GM19328 (cell line): Measurements from ENCODE around the gene ACTC1.

Experiments used
- ATAC-seq: cut with Tn5 transposase; IDR thresholded peaks from one replicate; pipeline ENCODE4 v1.9.1; 2021; ENCODE audit warnings: mild to moderate bottlenecking, moderate library complexity; ENCODE audit not compliant: unreplicated experiment

ACTC1 gene

DNA sequence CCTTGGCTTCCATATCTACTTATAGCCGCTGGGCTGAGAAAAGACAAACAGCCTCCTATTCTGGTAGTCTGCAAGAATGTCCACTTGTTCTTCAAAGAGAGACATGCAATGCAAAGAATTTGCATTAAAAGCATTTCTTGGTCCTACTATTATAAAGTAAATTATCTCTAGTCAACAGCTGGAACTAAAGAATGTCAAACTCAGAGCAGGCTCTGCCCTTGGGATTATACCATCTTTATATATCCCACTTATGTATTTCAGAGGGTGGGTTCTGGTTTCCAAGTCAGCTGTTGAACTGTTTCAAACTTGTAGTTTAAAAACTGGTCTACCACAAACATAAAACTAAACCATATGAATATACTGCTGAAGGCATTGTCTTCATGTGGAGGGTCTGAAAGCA lies 7.0 kb upstream of the ACTC1 start:
- no peak for ATAC-seq

DNA sequence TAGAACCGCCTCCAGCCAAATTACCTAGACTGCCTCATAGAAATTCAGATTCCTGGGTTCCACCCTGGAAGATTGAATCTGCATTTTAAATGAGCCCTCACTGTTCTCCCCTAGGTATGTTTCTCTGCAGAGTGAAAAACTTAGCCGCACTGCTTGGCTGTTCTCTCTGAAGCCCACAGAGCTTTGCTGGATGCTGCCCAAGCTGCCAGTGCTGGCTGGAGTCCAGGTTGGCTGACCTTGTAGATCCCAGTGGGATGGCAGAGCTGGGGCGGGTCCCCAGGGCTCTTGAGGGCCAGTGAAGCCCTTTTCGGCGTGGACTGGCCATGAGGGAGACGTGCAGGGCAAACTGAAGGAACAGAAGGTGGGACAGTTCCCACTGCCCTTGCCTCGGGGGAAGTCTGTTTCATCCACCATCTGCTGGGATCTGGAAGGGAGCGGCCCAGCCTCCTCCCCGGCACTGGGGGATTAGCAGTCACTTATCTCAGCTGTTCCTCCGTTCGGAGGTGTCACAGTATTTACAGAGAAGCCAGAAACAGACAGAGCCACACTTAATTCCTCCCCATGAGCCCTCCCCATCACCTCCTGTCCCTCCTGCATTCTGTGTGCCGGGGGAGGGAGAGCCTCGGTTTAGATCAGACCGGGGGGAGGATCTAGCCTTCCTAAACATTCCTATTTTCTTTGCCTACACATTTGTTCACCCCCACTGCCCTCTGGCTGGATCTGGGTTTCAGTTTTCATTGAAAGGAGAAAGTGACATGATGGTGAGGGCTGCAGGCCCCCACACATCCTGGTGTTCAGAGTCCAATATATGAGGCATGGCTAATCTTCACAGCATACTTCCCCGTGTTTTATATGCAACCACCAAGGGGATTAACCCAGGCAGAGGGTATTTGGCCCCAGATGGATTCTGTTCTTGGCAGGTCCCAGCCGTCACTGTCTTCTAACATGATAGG lies 4.1 kb upstream of the ACTC1 start:
- ATAC-seq: no peak

DNA sequence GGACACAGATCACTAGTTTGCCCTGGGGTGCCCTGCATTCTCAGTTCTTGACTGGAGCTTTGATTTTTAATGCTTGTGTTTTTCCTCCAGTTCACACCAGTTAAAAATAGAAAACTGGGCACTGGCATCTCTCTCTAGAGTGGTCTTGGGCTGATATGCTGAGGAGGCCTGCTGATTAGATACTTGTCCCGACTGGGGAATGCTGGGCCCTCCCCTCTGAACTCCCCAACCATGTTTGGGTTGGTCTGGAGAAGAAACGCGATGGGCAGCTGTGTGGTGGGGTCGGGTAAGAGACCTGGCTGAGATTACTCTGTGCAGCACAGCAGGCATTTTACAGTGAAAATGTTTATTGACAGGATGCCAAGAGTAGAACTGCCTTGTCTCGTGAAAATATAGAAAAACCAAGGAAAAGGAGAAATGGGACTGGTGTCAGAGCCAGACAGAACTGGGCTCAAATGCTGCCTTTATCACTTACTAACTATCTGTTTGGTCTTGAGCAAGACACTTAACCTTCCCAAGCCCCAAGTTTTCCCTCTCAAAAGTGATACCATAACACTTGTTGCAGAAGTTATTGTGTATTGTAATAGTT lies 1.6 kb upstream of the ACTC1 start:
- ATAC-seq: no peak

DNA sequence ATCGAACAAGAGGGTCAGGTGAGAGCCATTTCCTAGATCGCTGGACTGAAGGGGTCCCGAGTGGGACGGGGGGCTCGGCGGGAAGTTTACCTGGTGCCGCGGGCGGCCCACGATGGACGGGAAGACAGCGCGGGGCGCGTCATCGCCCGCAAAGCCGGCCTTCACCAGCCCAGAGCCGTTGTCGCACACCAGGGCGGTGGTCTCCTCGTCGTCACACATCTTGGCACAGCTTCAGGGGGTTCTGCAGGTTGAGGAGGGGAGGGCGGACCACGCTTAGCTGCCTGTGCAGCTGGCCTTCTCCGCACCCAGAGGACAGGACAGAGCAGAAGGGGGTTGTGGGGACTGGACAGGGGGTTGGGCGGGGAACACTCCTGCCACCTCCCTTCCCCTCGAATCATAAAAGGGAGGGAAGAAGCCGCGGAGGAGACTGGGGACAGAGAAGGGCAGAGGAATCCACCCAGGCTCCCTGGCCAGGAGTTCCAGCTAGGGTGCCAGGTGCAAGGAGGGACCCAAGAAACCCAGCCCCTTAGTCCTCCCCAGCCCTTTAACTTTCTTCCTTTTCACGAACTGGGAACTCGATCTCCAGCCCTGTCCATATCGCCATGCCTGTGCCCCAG lies 651 bp downstream of the ACTC1 start:
- no peak for ATAC-seq

DNA sequence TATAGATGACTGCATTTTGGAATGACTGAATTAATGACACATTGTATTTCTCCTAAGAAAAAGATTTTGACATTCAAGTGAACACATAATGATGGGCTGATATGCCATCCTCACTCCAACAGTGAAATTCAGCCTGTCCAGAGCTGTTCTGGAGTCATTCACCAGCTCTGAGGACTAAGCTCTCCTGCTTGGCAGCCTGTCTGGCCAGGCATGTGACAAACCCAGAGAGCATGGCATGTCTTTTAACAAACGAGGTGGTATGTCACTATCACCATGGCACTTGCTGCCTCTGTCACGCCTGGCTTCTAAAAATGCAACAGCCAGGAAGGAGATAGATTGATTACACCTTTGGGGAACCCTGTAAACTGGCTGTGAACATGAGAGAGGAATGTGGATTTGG lies 1.4 kb downstream of the ACTC1 start:
- no peak for ATAC-seq

DNA sequence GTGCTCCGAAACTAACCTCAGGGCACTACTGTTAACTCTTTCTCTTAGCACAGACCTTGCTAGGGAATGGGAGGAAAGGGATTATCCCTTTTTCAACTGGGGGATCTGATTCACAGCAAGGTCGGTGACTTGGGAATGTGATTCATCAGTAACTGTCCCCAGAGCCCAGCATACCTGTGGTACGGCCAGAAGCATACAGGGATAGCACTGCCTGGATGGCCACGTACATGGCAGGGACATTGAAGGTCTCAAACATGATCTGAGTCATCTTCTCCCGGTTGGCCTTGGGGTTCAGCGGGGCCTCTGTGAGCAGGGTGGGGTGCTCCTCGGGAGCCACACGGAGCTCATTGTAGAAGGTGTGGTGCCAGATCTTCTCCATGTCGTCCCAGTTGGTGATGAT lies 2.3 kb downstream of the ACTC1 start:
- no peak for ATAC-seq

DNA sequence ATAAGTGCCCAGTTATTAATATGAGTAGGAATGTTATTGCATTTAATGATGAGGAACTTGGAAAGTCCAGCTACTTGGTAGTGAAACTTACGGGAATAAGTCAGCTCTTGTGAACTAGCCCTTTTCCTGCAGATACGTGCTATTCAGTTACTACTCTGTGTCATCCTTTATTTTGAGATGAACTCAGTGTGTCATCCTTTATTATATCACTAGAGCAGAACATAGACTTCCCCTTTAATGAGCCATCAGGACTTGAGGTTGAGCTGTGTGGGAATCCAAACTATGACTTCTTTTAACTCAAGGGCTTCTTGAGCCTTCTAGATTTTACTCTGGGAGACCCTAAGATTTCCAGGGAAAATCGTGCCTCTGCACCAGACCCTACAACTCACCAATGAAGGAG lies 3.6 kb downstream of the ACTC1 start:
- no peak for ATAC-seq

DNA sequence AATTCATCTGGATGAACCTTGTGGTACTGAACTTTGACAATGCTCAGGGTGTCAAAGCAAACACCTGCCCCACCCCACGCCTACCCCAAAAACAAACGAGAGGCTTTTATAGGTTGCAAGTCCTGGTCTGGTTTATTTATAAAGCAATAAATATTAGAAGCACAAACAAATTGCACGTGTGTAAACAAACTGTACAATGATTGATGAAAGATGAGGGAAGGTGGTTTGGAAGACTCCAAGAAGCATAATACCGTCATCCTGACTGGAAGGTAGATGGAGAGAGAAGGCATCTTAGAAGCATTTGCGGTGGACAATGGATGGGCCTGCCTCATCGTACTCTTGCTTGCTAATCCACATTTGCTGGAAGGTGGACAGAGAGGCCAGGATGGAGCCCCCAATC lies 5.2 kb downstream of the ACTC1 start:
- no peak for ATAC-seq

DNA sequence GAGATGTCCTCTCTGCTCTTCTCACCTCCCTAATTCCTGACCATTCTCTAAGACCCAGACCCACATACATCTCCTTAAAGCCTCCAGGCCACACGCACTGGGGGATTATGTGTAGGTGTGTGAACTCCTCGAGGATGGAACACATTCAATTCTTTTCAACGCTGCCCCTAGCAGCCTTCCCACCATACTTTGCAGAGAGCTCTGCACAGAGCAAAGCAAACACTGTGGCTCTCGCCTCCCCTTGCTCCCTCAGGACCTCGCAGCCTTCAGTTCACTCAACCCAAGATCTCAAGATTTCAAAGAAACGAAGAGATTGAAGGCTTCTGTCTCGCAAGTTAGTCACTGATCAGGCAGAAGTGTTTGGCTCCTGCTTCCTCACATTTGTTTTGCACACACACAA lies 6.0 kb downstream of the ACTC1 start:
- no peak for ATAC-seq

DNA sequence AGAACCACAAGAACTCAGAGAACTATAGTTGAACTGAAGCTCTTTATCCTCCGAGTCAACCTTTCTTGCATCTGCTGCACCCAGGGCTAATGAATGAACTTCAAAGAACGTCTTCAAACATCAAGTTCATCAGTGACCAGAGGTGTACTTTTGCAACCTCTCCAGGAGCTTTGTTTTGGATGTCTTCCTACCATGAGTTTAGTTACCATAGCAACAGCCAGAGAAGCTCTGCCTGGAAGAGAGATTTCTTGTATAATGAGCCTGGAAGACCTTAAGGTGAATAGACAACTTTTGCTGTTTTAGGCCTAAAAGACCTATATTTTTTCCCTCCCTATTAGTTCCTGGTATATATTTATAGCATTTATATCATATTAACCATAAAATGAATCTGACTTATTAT lies 9.1 kb downstream of the ACTC1 start:
- no peak for ATAC-seq

DNA sequence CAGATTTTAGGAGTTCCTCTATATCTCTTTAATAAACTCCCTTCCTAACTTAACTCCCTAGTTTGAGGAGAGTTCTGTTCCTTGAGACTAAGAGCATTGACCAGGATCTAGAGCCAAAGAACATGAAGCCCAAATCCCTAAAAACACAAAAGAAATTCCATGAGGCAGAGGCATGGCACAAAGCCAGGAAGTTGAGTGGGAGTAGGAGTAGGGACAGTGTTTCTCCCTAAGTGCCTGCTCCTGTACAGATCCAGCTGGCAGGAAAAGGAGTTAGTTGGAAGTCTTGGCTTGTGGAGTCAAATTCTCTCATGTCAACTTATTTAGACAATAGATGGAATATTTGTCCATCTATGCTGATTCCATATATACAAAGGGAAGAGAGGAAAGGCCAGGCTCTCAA lies 11.4 kb downstream of the ACTC1 start:
- ATAC-seq: no peak

DNA sequence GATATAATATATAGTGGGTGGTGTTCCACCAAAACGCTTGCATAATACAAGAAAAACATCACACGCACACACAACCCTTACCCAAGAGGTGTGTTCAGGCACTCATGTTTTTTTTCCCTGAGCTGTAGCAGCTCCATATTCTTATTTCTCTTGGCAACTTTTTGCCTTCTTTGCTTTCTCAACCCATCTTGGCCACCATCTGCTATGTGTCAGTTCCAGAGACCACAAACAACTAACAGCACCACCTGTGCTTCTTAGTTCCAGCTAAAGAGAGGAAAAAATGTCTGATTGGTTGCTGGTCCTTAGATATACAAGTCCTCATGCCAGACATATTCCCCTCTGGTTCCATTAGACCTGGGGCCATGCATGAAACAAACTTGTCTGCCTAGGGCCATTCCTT lies 11.9 kb downstream of the ACTC1 start:
- no peak for ATAC-seq

DNA sequence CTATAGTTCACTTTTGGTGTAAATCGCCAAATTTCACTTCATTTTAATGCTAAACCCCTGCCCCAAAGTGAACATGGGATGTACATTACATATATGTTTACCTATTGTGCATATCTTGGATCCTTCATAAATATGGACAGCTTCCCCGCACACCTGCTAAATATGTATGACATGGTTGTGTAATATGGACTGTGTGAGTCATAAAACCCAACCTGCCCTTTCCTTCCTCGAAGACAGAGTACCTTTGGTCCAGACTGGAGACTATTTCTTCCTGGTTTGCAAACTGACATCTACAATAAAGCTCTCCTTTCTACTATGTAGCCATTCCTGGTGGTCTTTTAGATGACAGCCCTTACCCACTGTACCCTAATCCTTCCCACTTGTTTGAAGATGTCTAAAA lies 12.4 kb downstream of the ACTC1 start:
- no peak for ATAC-seq

DNA sequence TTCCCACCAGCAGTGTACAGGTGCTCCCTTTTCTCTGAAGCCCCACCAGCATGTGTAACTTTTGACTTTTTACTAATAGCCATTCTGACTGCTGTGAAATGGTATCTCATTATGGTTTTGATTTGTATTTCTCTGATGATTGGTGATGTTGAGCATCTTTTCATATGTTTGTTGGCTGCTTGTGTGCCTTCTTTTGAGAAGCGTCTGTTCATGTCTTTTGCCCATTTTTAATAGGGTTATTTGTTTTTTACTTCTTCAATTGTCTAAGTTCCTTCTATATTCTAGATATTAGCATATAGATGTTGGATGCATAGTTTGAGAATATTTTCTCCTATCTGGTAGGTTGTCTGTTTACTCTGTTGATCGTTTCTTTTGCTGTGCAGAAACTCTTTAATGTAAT lies 14.6 kb downstream of the ACTC1 start:
- no peak for ATAC-seq

DNA sequence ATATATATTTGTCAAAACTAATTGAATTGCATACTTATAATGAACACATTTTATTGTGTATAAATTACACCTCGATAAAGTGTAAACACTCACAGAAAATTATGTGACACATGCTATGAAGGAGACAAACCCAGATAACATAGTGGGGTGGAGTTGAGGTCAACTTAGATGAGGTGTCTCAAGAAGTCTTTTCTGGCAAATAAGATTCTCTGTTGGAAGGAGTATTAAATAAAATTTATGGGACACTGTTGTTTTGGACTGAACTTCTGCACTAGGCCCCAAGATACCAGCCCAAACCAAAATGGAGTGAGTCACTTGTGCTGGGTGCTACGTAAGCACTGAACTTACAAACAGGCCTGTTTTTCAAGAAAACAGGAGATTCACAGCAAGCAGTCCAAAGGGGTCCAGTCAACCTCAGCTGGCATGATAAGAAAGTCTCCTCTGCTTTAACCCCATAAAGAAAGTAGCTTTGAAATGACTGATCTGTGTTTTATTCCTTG lies 18.7 kb downstream of the ACTC1 start:
- no peak for ATAC-seq

DNA sequence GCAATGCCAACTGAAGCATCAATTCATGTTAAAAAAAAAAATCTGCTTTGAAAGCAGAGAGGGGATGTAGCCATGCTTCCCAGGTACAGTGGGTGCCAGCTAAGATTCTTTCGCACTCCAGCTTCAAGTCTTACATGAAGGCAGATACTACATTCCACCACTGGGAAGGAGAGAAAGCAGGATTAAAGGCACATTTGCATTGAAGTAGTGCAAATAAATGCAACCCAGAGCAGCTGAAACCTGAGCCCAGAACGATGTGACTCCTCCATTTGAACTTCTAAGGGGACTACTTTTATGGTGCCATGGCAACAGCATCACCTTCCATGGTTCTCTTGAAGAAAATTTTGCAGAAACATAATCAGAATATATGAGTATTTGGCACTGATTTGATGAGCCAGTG lies 21.4 kb downstream of the ACTC1 start:
- no peak for ATAC-seq

DNA sequence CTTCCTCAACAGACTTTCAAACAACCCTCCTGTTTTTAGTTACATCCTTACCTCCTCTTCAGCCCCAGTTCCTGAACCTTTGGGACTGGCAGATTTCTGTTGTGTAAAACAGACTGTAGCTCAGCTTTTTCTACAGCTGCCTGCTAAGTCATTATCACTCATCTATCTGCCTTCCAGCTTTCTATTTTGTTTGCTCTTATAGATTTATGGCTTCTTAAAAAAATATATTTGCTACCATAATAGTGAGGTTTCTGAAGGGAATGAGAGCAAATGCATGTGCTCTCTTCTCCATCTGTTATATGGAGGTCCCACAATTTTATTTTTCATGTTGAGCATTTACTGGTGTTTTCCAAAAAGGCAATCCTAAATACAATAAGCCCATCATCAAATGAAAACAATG lies 22.3 kb downstream of the ACTC1 start:
- no peak for ATAC-seq

DNA sequence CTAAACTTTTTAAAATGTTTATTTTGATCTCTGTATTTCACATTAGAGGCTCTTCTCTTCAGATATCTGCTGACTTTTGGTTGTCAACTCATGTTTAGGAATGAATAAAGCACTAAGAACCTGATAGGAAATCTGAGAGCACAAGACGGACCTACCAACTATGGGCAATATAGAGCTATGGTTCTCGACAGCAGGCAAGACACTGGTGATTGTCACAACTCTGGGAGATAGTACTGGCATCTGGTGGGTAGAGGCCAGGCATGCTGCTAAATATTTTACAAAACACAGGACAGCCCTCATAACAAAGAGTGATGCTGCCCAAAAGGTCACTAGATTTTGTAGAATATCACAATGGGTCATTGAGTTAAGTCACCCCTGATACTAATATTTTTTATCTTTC lies 23.0 kb downstream of the ACTC1 start:
- no peak for ATAC-seq

DNA sequence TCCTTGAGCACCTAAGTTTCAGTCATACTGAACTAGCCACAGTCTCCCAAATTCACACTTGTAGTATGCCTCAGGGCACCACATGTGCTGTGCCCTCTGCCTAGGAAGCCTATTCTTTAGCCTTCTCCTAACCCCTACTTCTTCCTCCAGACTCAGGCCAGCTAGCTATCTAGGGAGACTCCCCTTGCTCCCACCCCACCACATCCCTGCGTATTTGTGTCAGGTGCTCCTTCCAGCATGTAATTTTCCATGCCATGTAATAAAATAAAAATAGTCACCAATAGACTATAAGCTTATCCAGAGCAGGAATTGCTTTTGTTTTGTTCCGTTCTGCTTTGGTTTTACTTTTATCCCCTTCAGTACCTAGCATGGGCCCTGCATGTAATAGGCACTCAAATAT lies 25.6 kb downstream of the ACTC1 start:
- ATAC-seq: no peak

DNA sequence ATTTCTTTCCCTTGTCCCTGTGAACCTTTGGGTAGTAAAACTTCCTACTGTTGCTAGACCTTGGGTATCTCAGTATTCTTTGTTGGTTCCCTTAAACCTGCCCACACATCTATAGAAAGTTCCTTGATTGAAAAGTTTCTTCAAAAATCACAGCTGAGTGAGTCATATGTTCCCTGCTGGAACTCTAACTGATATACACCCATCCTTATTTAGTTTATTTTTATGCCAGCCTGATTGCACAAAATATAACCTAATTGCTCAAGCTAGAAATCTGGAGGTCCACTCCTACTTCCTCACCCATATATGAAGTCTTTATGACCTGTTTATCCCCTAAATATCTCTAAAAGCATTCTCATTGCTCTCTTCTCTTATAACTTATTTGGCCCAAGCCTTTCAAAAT lies 26.8 kb downstream of the ACTC1 start:
- ATAC-seq: no peak

DNA sequence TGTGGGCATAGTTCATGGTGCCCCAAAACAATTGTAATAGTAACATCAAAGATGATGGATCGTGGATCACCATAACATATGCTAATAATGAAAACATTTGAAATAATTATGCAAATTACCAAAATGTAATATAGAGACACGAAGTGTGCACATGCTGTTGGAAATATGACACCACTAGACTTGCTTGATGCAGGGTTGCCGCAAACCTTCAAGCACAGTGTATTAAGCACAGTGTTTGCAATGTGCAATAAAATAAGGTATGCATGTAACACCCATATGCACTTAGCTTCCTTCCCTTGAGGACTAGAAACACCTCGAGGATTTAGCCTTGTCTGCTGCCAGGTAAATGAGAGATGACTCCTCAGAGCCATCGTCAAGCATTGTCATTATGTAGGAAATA lies 29.6 kb downstream of the ACTC1 start:
- no peak for ATAC-seq

DNA sequence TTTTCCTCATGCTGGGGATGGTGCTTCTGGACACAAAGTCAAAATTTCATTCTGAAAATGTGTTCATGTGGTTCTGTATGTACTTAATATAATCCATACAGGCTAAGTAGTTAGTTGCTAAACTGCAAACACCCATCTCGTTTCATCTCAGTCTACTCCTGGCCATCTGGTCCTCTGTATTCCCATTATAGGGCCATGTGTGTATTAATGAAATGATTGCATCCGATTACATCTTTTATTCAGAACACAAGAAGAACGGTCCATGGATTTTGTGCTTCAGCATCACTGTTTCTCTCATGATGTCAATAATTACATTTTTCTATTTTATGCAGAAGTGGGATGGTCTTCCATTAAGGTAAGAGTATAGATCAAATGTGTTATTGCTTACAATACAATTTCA lies 34.4 kb downstream of the ACTC1 start:
- no peak for ATAC-seq
